ENCODE measurements around the gene CLDN4.
"Not testable (repeated sequence)": the region's sequence is repeated elsewhere in the genome, so short reads cannot be mapped to it uniquely, and the experiment has no call there.

Gene CLDN4

DNA sequence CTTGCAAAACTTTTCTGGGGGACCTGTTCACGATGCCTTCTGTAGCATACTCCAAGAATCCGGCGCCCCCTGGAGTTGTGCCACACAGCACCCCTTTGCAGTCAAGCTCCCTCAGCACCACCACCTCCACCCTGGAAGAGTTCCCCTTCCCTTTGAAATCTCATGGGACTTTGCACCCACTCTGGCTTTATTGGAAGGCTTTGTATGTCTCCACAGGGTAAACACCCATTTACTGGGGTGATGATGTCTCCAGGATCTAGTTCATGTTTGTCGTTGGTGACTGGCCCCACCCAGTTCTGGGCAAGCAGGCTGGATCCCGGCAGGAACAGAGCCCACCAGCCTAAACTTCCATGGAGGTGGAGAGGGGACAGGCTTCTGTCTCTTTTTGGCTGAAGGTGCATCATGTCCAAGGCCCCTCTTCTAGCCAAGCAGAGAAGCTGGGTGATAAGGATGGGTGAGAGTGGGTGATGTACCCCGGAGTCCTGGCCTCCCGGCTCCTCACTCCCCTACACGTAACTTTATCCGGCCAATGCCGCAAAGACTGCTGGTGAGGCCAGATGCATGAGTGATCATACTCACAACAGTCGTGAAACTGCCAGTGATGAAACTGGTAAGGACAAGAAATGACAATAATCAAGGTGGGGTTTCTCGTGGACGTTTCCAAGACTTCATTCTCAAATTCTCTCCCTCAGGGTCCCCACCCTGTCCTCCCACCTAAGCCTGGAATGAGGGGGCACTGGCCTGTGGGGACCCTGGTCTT, 695 bp upstream of the CLDN4 start:
- no peak for DNase-seq (ENCODE audit: low spot score in 2 of 2)
- H3K27ac Mint-ChIP-seq: no peak overlapping the region
- no peaks in the 10 kb centered on the region for H3K9me3 Mint-ChIP-seq
- no peak for ATAC-seq (ENCODE audit: low read depth)
- H3K36me3 Mint-ChIP-seq: no peaks in the 10 kb centered on the region
- H3K4me1 Mint-ChIP-seq: peaks cover 24% of the 10 kb centered on the region
- H3K27me3 Mint-ChIP-seq: peaks cover 3% of the 10 kb centered on the region
- no peak overlapping the region for H3K4me3 Mint-ChIP-seq

DNA sequence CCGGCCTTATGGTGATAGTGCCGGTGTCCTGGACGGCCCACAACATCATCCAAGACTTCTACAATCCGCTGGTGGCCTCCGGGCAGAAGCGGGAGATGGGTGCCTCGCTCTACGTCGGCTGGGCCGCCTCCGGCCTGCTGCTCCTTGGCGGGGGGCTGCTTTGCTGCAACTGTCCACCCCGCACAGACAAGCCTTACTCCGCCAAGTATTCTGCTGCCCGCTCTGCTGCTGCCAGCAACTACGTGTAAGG, 713 bp downstream of the CLDN4 start:
- no peak for ATAC-seq (ENCODE audit: low read depth)
- Mint-ChIP-seq H3K9me3 (no peaks in the 10 kb centered on the region), H3K4me1 (peaks cover 21% of the 10 kb centered on the region), H3K4me3 (no peak overlapping the region), H3K27ac (no peak overlapping the region), H3K27me3 (peaks cover 3% of the 10 kb centered on the region), H3K36me3 (no peaks in the 10 kb centered on the region)
- DNase-seq (ENCODE audit: low spot score in 2 of 2): no peak

DNA sequence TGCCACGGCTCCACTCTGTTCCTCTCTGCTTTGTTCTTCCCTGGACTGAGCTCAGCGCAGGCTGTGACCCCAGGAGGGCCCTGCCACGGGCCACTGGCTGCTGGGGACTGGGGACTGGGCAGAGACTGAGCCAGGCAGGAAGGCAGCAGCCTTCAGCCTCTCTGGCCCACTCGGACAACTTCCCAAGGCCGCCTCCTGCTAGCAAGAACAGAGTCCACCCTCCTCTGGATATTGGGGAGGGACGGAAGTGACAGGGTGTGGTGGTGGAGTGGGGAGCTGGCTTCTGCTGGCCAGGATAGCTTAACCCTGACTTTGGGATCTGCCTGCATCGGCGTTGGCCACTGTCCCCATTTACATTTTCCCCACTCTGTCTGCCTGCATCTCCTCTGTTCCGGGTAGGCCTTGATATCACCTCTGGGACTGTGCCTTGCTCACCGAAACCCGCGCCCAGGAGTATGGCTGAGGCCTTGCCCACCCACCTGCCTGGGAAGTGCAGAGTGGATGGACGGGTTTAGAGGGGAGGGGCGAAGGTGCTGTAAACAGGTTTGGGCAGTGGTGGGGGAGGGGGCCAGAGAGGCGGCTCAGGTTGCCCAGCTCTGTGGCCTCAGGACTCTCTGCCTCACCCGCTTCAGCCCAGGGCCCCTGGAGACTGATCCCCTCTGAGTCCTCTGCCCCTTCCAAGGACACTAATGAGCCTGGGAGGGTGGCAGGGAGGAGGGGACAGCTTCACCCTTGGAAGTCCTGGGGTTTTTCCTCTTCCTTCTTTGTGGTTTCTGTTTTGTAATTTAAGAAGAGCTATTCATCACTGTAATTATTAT, 1.2 kb downstream of the CLDN4 start:
- H3K4me3 Mint-ChIP-seq: no peak overlapping the region
- peaks cover 3% of the 10 kb centered on the region for H3K27me3 Mint-ChIP-seq
- no peak overlapping the region for H3K27ac Mint-ChIP-seq
- peaks cover 15% of the 10 kb centered on the region for H3K4me1 Mint-ChIP-seq
- no peaks in the 10 kb centered on the region for H3K36me3 Mint-ChIP-seq
- ATAC-seq (ENCODE audit: low read depth) (no peak), DNase-seq (ENCODE audit: low spot score in 2 of 2) (no peak)
- no peaks in the 10 kb centered on the region for H3K9me3 Mint-ChIP-seq

DNA sequence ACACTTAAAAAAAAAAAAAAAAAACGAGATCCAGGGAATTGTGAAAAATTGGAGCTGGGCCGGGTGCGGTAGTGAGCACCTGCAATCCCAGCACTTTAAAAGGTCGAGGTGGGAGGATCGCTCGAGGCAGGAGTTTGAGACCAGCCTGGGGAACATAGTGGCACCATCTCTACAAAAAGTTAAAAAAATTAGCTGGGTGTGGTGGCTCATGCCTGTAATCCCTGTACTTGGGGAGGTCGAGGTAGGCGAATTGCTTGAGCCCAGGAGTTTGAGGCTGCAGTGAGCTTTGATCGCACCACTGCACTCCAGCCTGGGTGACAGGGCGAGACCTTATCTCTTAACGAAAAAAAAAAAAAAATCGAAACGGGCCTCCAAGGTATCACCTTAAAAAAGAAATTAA, 2.0 kb downstream of the CLDN4 start:
- Mint-ChIP-seq H3K4me1 (peaks cover 9% of the 10 kb centered on the region), H3K27ac (no peak overlapping the region), H3K27me3 (peaks cover 3% of the 10 kb centered on the region), H3K36me3 (no peaks in the 10 kb centered on the region), H3K4me3 (no peak overlapping the region), H3K9me3 (no peaks in the 10 kb centered on the region)
- ATAC-seq (ENCODE audit: low read depth): no peak
- DNase-seq (ENCODE audit: low spot score in 2 of 2): no peak

DNA sequence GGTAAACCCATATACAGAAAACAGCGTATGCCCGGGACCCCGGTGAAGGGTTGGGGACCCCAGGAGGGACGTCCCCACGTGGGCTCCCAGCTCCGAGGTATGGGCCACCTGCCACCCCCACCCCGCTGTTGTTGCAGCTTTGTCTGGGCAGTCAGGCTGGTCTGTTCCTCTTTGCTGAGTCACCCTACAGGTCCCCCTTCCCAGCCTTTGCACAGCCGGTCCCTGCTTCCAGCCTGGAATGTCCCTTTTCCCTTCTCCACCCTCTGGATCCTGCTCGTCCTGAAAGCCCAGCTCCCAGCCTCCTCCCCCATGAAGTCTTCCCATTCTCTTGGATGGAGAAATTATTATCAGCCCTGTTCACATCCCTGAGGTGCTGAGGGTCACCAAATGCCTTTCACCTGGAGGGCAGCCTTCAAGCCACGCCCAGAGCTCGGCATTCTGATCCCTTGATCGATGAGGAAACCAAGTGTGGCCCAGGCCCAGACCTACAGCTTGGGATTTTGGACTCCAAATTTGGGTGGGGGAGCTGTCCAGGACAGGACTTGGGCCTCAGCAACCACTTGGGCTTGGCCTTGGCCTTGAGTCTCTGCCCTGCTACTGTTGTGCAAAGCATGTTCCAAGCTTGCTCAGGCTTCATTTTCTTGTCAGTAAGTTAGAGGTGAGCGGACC, 2.6 kb downstream of the CLDN4 start:
- Mint-ChIP-seq H3K9me3 (no peaks in the 10 kb centered on the region), H3K27ac (no peak overlapping the region)
- no peak for ATAC-seq (ENCODE audit: low read depth)

DNA sequence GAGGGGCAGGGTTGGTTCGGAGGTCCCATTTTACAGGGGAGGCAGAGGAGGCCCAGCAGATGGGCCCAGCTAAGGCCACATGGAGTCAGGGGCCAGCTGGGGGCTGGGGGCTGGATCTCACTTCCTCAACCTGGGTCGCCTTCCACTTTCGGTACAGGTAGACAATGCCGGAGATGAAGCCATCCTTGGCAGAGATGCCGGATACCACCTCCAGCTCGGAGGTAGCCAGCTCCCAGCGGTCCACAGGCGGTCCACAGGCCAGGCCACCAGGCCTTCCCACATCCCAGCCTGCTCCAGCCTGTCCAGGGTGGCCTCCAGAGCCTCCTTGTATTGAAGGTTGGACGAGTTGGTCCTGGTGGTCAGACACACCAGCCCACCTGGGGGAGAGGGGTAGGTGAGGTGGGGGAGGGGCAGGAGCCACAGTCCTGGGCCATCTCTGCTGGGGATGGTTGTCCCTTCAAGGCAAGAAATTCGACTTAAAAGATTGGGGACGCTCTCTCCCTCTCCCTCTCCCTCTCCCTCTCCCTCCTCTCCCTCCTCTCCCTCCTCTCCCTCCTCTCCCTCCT, 3.9 kb downstream of the CLDN4 start:
- Mint-ChIP-seq H3K27me3 (peaks cover under 1% of the 10 kb centered on the region), H3K36me3 (no peaks in the 10 kb centered on the region), H3K27ac (no peak overlapping the region), H3K4me3 (no peak overlapping the region), H3K4me1 (peaks cover under 1% of the 10 kb centered on the region), H3K9me3 (no peaks in the 10 kb centered on the region)
- ATAC-seq (ENCODE audit: low read depth): no peak
- DNase-seq (ENCODE audit: low spot score in 2 of 2): no peak

More for the DNA sequence above, 2.6 kb downstream of the CLDN4 start:
- H3K36me3 Mint-ChIP-seq: no peaks in the 10 kb centered on the region
- DNase-seq (ENCODE audit: low spot score in 2 of 2): no peak
- no peak overlapping the region for H3K4me3 Mint-ChIP-seq
- peaks cover 3% of the 10 kb centered on the region for H3K27me3 Mint-ChIP-seq
- H3K4me1 Mint-ChIP-seq: peaks cover 4% of the 10 kb centered on the region

DNA sequence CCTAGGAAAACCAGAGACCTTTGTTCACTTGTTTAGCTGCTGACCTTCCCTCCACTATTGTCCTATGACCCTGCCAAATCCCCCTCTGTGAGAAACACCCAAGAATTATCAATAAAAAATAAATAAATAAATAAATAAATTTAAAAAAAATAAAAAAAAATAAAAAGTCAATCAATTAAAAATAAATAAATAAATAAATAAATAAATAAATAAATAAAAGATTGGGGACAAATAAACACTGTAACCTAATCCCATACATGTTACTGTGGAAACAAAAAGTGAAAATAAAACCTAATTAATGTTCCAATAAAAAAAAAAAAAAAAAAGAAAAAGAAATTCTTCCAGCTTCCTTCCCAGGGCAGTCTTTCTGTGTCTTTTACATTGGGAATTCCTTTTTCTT, 6.4 kb downstream of the CLDN4 start:
- not testable (repeated sequence) for H3K36me3 Mint-ChIP-seq; H3K4me3 Mint-ChIP-seq; H3K27me3 Mint-ChIP-seq; DNase-seq (ENCODE audit: low spot score in 2 of 2); H3K4me1 Mint-ChIP-seq; ATAC-seq (ENCODE audit: low read depth); H3K9me3 Mint-ChIP-seq; H3K27ac Mint-ChIP-seq

DNA sequence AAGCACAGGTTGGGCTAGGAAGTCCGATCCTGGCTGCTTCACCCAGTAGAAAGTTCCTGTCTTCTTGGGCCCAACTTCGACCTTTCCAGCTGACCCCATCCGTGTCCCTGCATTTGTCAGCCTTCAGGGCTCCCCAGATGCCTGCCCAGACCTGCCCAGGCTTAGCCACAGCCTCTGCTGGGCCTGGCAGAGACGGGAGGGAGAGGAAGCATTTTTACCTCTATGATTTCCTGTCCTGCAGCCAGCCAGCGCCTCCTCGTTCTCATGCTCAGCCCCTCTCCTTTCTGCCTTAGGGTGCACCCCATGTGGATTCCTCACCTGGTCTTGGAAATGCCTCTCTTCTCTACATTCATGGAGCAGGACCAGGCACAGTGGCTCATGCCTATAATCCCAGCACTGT, 7.8 kb downstream of the CLDN4 start:
- no peaks in the 10 kb centered on the region for H3K36me3 Mint-ChIP-seq
- ATAC-seq (ENCODE audit: low read depth): no peak
- H3K27ac Mint-ChIP-seq: no peak overlapping the region

DNA sequence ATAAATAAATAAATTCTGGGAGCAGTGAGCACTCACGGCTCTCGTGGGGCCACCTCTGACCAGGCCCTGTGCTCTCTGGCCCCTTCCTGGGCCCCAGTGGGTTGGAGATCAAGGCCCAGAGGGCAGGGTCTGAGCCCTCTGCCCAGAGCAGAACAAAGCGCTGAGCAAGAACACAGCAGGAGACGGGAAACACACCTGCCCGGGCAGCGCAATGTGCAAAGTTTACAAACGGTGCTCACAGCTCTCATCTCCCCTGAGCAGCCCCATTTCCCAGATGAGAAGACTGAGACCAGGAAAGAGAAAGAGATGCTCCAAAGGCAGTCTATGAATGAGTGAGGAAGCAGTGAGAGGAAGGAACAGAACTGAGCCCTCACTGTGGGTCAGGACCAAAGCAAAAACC, 8.5 kb downstream of the CLDN4 start:
- Mint-ChIP-seq H3K27ac (no peak overlapping the region), H3K36me3 (no peaks in the 10 kb centered on the region), H3K4me1 (peaks cover 5% of the 10 kb centered on the region), H3K4me3 (no peak overlapping the region), H3K9me3 (no peaks in the 10 kb centered on the region), H3K27me3 (no peaks in the 10 kb centered on the region)
- ATAC-seq (ENCODE audit: low read depth) (no peak), DNase-seq (ENCODE audit: low spot score in 2 of 2) (no peak)

More for the DNA sequence above, 7.8 kb downstream of the CLDN4 start:
- no peak overlapping the region for H3K4me3 Mint-ChIP-seq
- peaks cover 3% of the 10 kb centered on the region for H3K4me1 Mint-ChIP-seq
- no peaks in the 10 kb centered on the region for H3K27me3 Mint-ChIP-seq
- no peak for DNase-seq (ENCODE audit: low spot score in 2 of 2)
- no peaks in the 10 kb centered on the region for H3K9me3 Mint-ChIP-seq

DNA sequence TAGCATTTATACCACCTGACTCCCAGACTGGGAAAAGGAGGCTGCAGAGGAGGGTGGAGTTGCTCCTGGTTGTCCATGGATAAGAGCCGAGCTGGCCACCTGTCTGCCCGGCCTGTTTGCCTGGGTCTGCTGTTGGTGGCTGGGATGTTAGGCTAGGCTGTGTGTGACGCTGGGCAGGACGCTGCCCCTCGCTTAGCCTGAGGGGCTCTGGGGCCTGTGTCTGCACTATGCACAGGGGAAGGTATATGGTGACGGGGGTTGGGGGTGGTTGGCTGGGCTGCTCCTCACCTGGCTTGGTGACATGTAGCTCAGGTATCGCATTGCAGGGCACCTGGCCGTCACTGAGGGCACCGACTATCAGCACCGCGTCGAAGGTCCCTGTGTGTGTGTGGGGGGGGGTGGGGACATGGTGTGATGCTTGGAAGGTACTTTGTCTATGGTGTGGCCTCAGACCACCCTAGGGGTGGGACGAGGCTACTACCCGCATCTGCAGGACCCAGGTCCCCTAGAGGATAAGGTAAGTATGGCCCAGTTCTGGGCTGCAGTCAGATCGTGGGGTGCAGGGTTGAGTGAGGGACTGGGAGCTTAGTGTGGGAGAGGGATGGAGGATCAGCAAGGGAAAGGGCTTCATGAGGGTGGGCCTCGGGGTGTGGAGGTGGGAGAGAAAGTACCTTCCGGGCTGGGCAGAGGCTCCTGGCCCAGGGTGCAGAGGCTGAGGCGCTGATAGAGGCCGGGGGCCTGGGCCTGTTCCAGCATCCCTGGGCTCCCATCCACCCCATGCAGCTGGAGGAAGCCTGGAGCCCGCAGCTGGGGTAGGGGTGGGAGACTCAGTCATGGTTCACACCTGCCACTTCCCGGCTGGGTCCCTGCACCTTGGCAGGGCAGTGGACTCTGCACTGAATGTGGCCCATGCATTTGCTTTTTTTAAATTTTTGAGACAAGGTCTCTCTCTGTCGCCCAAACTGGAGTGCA, 9.2 kb downstream of the CLDN4 start:
- no peak overlapping the region for H3K4me3 Mint-ChIP-seq
- H3K4me1 Mint-ChIP-seq: peaks cover 5% of the 10 kb centered on the region
- no peak for DNase-seq (ENCODE audit: low spot score in 2 of 2)
- H3K36me3 Mint-ChIP-seq: no peaks in the 10 kb centered on the region
- H3K27ac Mint-ChIP-seq: no peak overlapping the region
- ATAC-seq (ENCODE audit: low read depth): no peak
- no peaks in the 10 kb centered on the region for H3K27me3 Mint-ChIP-seq
- no peaks in the 10 kb centered on the region for H3K9me3 Mint-ChIP-seq

DNA sequence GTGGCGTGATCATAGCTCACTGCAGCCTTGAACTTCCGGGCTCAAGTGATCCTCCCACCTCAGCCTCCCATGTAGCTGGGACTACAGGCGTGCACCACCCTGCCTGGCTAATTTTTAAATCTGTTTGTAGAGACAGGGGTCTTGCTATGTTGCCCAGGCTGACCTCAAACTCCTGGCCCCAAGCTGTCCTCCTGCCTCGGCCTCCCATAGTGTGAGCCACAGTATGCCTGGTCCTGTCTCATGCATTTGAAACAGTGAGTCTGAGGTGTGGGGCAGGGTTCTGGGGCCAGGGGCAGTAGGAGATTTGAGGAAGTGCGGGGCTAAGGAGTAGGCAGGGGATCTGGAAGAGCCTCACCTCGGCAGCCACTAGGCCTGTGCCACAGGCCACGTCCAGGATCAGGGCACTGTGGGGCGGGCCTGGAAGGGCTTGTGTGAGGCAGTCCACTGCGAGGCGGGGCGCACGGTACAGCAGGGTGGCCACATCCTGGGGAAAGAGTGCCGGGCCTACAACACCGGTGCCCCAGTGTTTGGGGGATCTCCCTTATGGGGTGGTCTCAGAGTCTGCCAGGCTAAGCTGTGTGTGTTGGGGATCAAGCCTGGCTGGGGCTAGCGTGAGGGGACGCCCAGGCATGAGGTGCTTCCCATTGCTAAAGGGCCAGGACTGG, 10.1 kb downstream of the CLDN4 start:
- no peaks in the 10 kb centered on the region for H3K9me3 Mint-ChIP-seq
- no peaks in the 10 kb centered on the region for H3K27me3 Mint-ChIP-seq
- H3K36me3 Mint-ChIP-seq: no peaks in the 10 kb centered on the region
- H3K4me1 Mint-ChIP-seq: peaks cover 7% of the 10 kb centered on the region
- no peak for ATAC-seq (ENCODE audit: low read depth)
- H3K4me3 Mint-ChIP-seq: peak overlapping the region; percentile 16
- DNase-seq (ENCODE audit: low spot score in 2 of 2): no peak
- H3K27ac Mint-ChIP-seq: no peak overlapping the region

DNA sequence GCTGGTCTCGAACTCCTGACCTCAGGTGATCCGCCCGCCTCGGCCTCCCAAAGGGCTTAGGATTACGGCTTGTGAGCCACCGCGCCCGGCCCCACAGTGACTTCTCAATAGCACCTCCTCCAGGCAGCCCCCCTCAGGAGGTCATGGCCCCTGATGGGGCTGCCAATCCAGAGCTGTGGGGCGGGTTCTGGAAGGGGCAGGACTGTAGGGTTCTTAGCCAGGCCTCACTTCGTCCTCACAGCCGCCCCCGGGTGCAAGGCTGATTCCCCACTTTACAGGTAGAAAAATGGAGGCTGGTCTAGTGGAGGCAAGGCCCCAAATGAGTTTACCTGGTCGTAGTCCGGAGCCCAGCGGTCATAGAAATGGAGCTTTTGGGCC, 10.9 kb downstream of the CLDN4 start:
- DNase-seq (ENCODE audit: low spot score in 2 of 2) (no peak), ATAC-seq (ENCODE audit: low read depth) (no peak)
- no peaks in the 10 kb centered on the region for H3K27me3 Mint-ChIP-seq
- H3K4me3 Mint-ChIP-seq: peak overlapping the region; percentile 83
- peaks cover 12% of the 10 kb centered on the region for H3K4me1 Mint-ChIP-seq
- H3K27ac Mint-ChIP-seq: no peak overlapping the region
- no peaks in the 10 kb centered on the region for H3K9me3 Mint-ChIP-seq
- H3K36me3 Mint-ChIP-seq: no peaks in the 10 kb centered on the region

Data from memory B cell (primary cell).